ENCODE results near the gene KITLG.

KITLG gene

DNA sequence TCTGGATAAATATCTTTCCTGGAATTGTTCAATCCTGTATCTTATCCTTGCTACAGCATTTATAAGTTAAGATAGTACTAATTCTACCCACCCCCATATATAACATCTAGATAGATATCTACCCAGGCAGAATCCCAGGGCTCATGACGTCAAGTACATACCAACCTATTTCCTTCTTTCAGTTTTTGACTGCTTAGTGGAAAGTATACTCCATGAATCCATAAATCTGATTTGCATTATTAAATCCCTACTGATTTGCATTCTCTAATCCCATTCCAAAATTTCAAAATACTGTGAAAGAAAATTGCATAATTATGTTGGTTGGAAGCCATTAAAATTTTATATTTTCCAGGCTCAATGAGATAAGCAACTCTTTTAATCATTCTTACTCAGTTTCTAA lies 111.7 kb downstream of the KITLG start:
- no peak for TF ChIP-seq CEBPB (IDR thresholded peaks at IDR 0.05)
- no peak for TF ChIP-seq YY1 (IDR thresholded peaks at IDR 0.05; ENCODE audit: low read depth)

DNA sequence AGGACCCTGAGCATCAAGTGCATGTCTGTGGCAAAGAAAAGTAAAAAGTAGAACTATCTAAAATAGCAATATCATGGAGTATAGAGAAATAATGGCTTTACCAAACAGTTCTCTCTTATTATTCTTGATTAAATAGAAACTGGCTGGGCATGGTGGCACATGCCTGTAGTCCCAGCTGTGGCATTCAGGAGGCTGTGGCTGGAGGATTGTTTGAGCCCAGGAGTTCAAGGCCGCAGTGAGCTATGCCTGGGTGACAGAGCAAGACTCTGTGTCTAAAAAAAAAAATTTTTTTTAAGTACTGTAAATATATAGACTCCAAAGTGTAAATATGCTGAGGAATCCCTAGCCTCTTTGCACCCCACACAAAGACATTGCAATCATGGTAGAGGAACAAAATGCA lies 121.9 kb downstream of the KITLG start:
- no peak for TF ChIP-seq REST (IDR thresholded peaks at IDR 0.05; ENCODE audit: low read depth)
- TF ChIP-seq USF1 (IDR thresholded peaks at IDR 0.05), result no peak
- no peak for TF ChIP-seq TCF12 (IDR thresholded peaks at IDR 0.05; ENCODE audit: low read depth)
- TF ChIP-seq ZBTB7A (IDR thresholded peaks at IDR 0.05; ENCODE audit: low read depth), result no peak
- TF ChIP-seq, protein P1, sequence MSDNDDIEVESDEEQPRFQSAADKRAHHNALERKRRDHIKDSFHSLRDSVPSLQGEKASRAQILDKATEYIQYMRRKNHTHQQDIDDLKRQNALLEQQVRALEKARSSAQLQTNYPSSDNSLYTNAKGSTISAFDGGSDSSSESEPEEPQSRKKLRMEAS (IDR thresholded peaks at IDR 0.05), result no peak
- TF ChIP-seq EP300 (IDR thresholded peaks at IDR 0.05; ENCODE audit: borderline replicate concordance), result no peak
- no peak for TF ChIP-seq FOXM1 (IDR thresholded peaks at IDR 0.05; ENCODE audit: borderline replicate concordance, low read depth)
- no peak for TF ChIP-seq TAF1 (IDR thresholded peaks at IDR 0.05; ENCODE audit: low read depth)
- no peak for TF ChIP-seq CREB1 (IDR thresholded peaks at IDR 0.05; ENCODE audit: low read depth)
- no peak for TF ChIP-seq NFIC (IDR thresholded peaks at IDR 0.05)
- no peak for TF ChIP-seq YY1 (IDR thresholded peaks at IDR 0.05; ENCODE audit: low read depth)
- no peak for TF ChIP-seq EGR1 (IDR thresholded peaks at IDR 0.05)
- TF ChIP-seq TEAD4 (IDR thresholded peaks at IDR 0.05), result no peak
- TF ChIP-seq CEBPB (IDR thresholded peaks at IDR 0.05), result no peak
- TF ChIP-seq RAD21 (IDR thresholded peaks at IDR 0.05; ENCODE audit: low read depth), result no peak

DNA sequence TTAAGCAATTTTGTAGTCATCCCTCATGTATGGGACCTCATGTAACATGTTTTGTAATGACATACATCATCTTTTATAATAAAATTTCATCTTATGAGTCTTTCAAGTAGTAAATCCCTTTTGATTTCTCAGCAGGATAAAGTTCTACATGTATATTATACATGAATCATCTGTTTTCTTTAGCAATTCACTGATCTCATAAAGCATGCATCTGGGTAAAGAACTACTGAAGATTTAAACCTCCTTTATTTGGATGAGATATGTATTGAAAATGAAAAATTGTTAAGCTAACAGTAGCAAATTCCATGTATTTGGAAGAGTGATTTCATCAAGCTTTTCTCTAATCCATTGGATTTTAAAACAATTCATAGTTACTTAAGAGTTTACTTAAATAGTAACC lies 126.9 kb downstream of the KITLG start:
- TF ChIP-seq TEAD4 (IDR thresholded peaks at IDR 0.05), result no peak
- no peak for TF ChIP-seq EGR1 (IDR thresholded peaks at IDR 0.05)
- TF ChIP-seq TCF12 (IDR thresholded peaks at IDR 0.05; ENCODE audit: low read depth), result no peak
- TF ChIP-seq, protein P1 (IDR thresholded peaks at IDR 0.05), result no peak

GRCh38 chr12:88451205-88451604 lies 129.1 kb downstream of the KITLG start:
- TF ChIP-seq YY1 (IDR thresholded peaks at IDR 0.05; ENCODE audit: low read depth) (no peak), REST (IDR thresholded peaks at IDR 0.05; ENCODE audit: low read depth) (no peak), CEBPB (IDR thresholded peaks at IDR 0.05) (no peak), EP300 (IDR thresholded peaks at IDR 0.05; ENCODE audit: borderline replicate concordance) (no peak), TAF1 (IDR thresholded peaks at IDR 0.05; ENCODE audit: low read depth) (no peak), TCF12 (IDR thresholded peaks at IDR 0.05; ENCODE audit: low read depth) (no peak), ZBTB7A (IDR thresholded peaks at IDR 0.05; ENCODE audit: low read depth) (no peak), RAD21 (IDR thresholded peaks at IDR 0.05; ENCODE audit: low read depth) (no peak), NFIC (IDR thresholded peaks at IDR 0.05) (no peak), USF1 (IDR thresholded peaks at IDR 0.05) (no peak)

- TF ChIP-seq YY1 (IDR thresholded peaks at IDR 0.05; ENCODE audit: low read depth) (no peak), EP300 (IDR thresholded peaks at IDR 0.05; ENCODE audit: borderline replicate concordance) (no peak), CREB1 (IDR thresholded peaks at IDR 0.05; ENCODE audit: low read depth) (no peak), FOXM1 (IDR thresholded peaks at IDR 0.05; ENCODE audit: borderline replicate concordance, low read depth) (no peak), ZBTB7A (IDR thresholded peaks at IDR 0.05; ENCODE audit: low read depth) (no peak), REST (IDR thresholded peaks at IDR 0.05; ENCODE audit: low read depth) (no peak), CEBPB (IDR thresholded peaks at IDR 0.05) (no peak), TCF12 (IDR thresholded peaks at IDR 0.05; ENCODE audit: low read depth) (no peak), TAF1 (IDR thresholded peaks at IDR 0.05; ENCODE audit: low read depth) (no peak), EGR1 (IDR thresholded peaks at IDR 0.05) (no peak), USF1 (IDR thresholded peaks at IDR 0.05) (no peak), TEAD4 (IDR thresholded peaks at IDR 0.05) (no peak), RAD21 (IDR thresholded peaks at IDR 0.05; ENCODE audit: low read depth) (no peak), NFIC (IDR thresholded peaks at IDR 0.05) (no peak)
- TF ChIP-seq, protein P1 (IDR thresholded peaks at IDR 0.05), result no peak
Observed at GRCh38 chr12:88450136-88450535, 130.1 kb downstream of the KITLG start.

Data from Ishikawa (cell line).